ENCODE results near the gene CBLIF.

GRCh38 chr11:59812220-59812619 is 33.1 kb downstream of the CBLIF start:
- TF ChIP-seq CTCF (conservative IDR thresholded peaks at IDR 0.05; ENCODE audit: low read depth, low read length) (no peak), EZH2 (IDR thresholded peaks at IDR 0.05; ENCODE audit: low read length, unreplicated experiment) (no peak), EZH2phosphoT487 (IDR thresholded peaks at IDR 0.05; ENCODE audit: borderline replicate concordance, low read length) (no peak)
